A673 (cell line): ENCODE measurements around the gene ABCA13. TPM values are rescaled to one million over a fixed set of nuclear protein-coding genes. Genes with fewer than 3 reads are reported as not detected.

Source experiments
- BruUV-seq: library from RNA; stranded (reverse); fragments of 400-500 nt; replicated peaks from 2 replicates; lab custom pipeline; 2021; lab: Mats Ljungman, UMichigan
- CTCF ChIA-PET: fragments of 300-600 bp; sonication (Branson Sonifier 250); formaldehyde crosslinking; loops from one replicate; lab custom pipeline; 2022; ENCODE audit warnings: antibody characterized with exemption; lab: Charles Lee
- POLR2A ChIA-PET: fragments of 300-600 bp; sonication (Branson Sonifier 250); formaldehyde crosslinking; loops from one replicate; lab custom pipeline; 2022; ENCODE audit warnings: antibody characterized with exemption; ENCODE audit not compliant: low non-redundant PET; lab: Charles Lee
- DNase-seq: peaks from one replicate; pipeline ENCODE4 v3.0.0-alpha.2; 2015; ENCODE audit warnings: low spot score
- H3K27ac ChIP-seq: fragments of 200-600 bp; sonication (generic); 2 replicates; pipeline ENCODE4 v1.5.1; 2016; ENCODE audit warnings: mixed run types, low read depth, mild to moderate bottlenecking, mixed read lengths, antibody characterized with exemption, low read length; ENCODE audit not compliant: poor library complexity, severe bottlenecking
- H3K27me3 ChIP-seq: fragments of 200-600 bp; sonication (generic); replicated peaks from 2 replicates; pipeline ENCODE4 v1.6.1; 2017; ENCODE audit warnings: mixed run types, low read depth, mild to moderate bottlenecking, mixed read lengths, antibody characterized with exemption, low read length; ENCODE audit not compliant: insufficient read depth, poor library complexity
- H3K36me3 ChIP-seq: fragments of 200-600 bp; sonication (generic); 2 replicates; pipeline ENCODE4 v1.6.1; 2016; ENCODE audit warnings: mixed run types, mild to moderate bottlenecking, mixed read lengths, antibody characterized with exemption, low read length; ENCODE audit not compliant: insufficient read depth, poor library complexity, severe bottlenecking
- H3K4me1 ChIP-seq: fragments of 200-600 bp; sonication (generic); 2 replicates; pipeline ENCODE4 v1.6.1; 2017; ENCODE audit warnings: mixed run types, mild to moderate bottlenecking, mixed read lengths, antibody characterized with exemption, low read length; ENCODE audit not compliant: insufficient read depth, poor library complexity, severe bottlenecking
- H3K4me3 ChIP-seq: fragments of 200-600 bp; sonication (generic); 2 replicates; pipeline ENCODE4 v1.5.1; 2016; ENCODE audit warnings: low read depth, mixed run types, mild to moderate bottlenecking, mixed read lengths, low read length; ENCODE audit not compliant: poor library complexity, severe bottlenecking
- H3K9me3 ChIP-seq: fragments of 200-600 bp; sonication (generic); 2 replicates; pipeline ENCODE4 v1.6.1; 2016; ENCODE audit warnings: mixed run types, low read depth, mild to moderate bottlenecking, mixed read lengths, antibody characterized with exemption, low read length; ENCODE audit not compliant: poor library complexity, severe bottlenecking
- CTCF ChIP-seq: fragments of 300-800, 200-600 bp; sonication (generic); conservative IDR thresholded peaks from 2 replicates; pipeline ENCODE4 v1.5.1; 2017; ENCODE audit warnings: low read depth, mild to moderate bottlenecking, antibody characterized with exemption, low read length, moderate library complexity, mixed read lengths
- EZH2 ChIP-seq: fragments of 200-600 bp; sonication (generic); IDR thresholded peaks from 2 replicates; pipeline ENCODE4 v1.6.1; 2017; ENCODE audit warnings: borderline replicate concordance, low read depth, mild to moderate bottlenecking, mixed read lengths, antibody characterized with exemption, low read length; ENCODE audit not compliant: poor library complexity, severe bottlenecking
- intact Hi-C: fragments of 100-400 bp; cut with micrococcal nuclease; formaldehyde crosslinking; loops from one replicate; pipeline ENCODE4 v1.10.0; 2022; ENCODE audit not compliant: unreplicated experiment
- total RNA-seq: library from RNA; stranded (reverse); gene quantifications from 2 replicates; pipeline ENCODE4 v1.2.3, GENCODE V29; 2021

Gene ABCA13
- total RNA-seq, 1 experiment from 2014 or later: 15.6 TPM

GRCh38 chr7:48183965-48184364 is 12.7 kb downstream of the ABCA13 start:
- no peak for TF ChIP-seq EZH2
- TF ChIP-seq CTCF: no peak
- peaks cover 3% of the 10 kb centered on the region for H3K4me1 ChIP-seq
- CTCF ChIA-PET: no interaction called here
- no peaks in the 10 kb centered on the region for H3K36me3 ChIP-seq
- intact Hi-C loops: no loop called here
- peaks cover 3% of the 10 kb centered on the region for H3K9me3 ChIP-seq
- no peak overlapping the region for H3K4me3 ChIP-seq
- no TSS peak for BruUV-seq
- DNase-seq: no peak
- no peak overlapping the region for H3K27ac ChIP-seq
- no peaks in the 10 kb centered on the region for H3K27me3 ChIP-seq
- POLR2A ChIA-PET: no interaction called here

- Histone ChIP-seq H3K4me1 (no peaks in the 10 kb centered on the region), H3K27me3 (no peaks in the 10 kb centered on the region), H3K9me3 (peaks cover 3% of the 10 kb centered on the region), H3K4me3 (peak overlapping the region; percentile 12), H3K27ac (peak overlapping the region; percentile 68), H3K36me3 (no peaks in the 10 kb centered on the region)
- CTCF ChIA-PET: no interaction called here
- peak; percentile 44 for TF ChIP-seq CTCF
- no peak for TF ChIP-seq EZH2
- BruUV-seq: TSS peak; percentile 55
- POLR2A ChIA-PET: no interaction called here
- DNase-seq: peak; percentile 42
- intact Hi-C loops: no loop called here
Observed at GRCh38 chr7:48188776-48189520, 17.7 kb downstream of the ABCA13 start.

GRCh38 chr7:48192996-48193395 is 21.7 kb downstream of the ABCA13 start:
- Histone ChIP-seq H3K4me1 (no peaks in the 10 kb centered on the region), H3K4me3 (no peak overlapping the region), H3K36me3 (no peaks in the 10 kb centered on the region), H3K9me3 (no peaks in the 10 kb centered on the region), H3K27ac (no peak overlapping the region), H3K27me3 (no peaks in the 10 kb centered on the region)
- BruUV-seq: no TSS peak
- no peak for DNase-seq
- ChIA-PET POLR2A (no interaction called here), CTCF (no interaction called here)
- TF ChIP-seq CTCF (no peak), EZH2 (no peak)
- intact Hi-C loops: no loop called here
